DND-41 (cell line): ENCODE measurements around the gene INTS1.

ENCODE experiments used
- CTCF ChIP-seq: IDR thresholded peaks from 2 replicates; pipeline ENCODE4 v1.5.1; 2012; ENCODE audit warnings: borderline replicate concordance, low read length, moderate library complexity, mild to moderate bottlenecking; ENCODE audit not compliant: poor library complexity, severe bottlenecking; ENCODE audit errors: extremely low read depth
- EZH2 ChIP-seq: IDR thresholded peaks from 3 replicates; pipeline ENCODE4 v1.6.1; 2012; ENCODE audit warnings: borderline replicate concordance, low read depth, mild to moderate bottlenecking, moderate library complexity, low read length, inconsistent platforms; ENCODE audit not compliant: severe bottlenecking

- TF ChIP-seq CTCF (no peak), EZH2 (no peak)
Measured at GRCh38 chr7:1486571-1486970, 17.6 kb downstream of the INTS1 start.
